ENCODE results near the gene GPR4.

The GPR4 gene

DNA sequence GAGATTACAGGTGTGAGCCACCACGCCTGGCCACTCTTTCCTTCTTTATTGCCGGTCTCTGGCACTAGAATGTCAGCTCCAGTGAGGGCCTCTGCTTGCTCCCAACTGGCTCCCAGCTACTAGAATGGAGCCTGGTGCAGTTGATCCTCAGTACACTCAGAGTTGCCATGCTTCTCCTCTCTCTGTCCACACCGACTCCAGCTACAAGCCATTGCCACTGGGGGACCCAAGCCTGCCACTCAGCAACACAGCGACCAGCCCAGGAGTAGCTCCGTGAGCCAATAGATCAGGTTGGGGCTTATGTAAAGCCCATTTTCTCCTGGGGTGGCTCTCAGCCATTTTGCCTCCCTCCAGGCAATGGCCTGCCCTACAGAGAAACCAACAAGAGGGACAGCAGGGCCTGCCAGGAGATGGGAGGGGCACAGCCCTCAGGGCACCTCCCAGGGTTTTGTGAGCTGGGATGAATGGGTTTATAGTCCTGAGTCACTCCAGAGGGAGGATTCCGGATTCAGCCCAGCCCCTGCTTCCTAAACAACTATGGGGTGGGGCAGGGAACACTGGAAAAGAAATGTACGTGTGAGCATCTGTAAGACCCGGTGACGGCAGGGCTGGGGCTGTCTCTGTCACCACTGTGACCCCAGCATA, 53.9 kb downstream of the GPR4 start:
- DNase-seq (ENCODE audit: low read depth) = peak; percentile 42

DNA sequence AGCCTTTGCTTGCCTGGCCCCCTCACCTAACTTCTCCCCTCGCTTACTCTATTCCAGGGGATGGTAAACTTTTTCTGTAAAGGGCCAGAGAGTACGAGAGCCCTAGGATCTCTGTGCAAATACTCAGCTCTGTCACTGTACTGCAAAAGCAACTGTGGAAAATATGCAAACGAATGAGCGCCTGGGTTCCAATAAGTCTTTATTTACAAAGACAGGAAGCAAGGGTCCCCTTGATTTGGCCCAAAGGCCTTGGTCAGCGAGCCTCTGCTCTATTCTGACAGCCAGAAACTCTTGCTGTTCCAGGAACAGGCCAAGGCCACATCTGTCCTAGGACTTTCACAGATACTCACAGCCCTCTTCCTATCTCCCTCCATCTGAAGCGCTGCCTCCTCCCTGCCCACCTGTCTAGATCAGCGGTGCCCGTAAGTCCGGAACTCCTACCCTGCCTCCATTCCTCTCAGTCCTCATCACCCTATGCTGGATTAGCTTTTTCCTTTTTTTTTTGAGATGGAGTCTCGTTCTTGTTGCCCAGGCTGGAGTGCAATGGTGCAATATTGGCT, 54.7 kb downstream of the GPR4 start:
- DNase-seq (ENCODE audit: low read depth) = no peak

DNA sequence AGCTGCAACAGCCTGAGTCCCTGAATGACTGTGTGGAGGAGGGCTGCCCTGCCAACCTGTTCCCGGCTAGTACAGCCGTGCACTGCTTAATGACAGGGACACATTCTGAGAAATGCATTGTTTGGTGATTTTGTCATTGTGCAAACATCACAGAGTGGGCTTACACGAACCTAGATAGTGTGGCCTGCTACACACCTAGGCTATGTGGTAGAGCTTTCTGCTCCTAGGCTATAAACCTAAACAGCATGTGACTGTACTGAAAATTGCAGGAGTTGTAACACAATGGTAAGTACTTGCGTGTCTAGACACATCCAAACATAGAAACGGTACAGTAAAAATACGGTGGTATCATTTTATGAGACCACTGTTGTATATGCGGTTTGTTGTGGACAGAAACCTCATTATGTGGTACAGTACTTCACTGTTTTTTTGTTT, 59.8 kb downstream of the GPR4 start:
- DNase-seq (ENCODE audit: low read depth) = no peak
